ENCODE results near the gene CACNG4.

The CACNG4 gene

DNA sequence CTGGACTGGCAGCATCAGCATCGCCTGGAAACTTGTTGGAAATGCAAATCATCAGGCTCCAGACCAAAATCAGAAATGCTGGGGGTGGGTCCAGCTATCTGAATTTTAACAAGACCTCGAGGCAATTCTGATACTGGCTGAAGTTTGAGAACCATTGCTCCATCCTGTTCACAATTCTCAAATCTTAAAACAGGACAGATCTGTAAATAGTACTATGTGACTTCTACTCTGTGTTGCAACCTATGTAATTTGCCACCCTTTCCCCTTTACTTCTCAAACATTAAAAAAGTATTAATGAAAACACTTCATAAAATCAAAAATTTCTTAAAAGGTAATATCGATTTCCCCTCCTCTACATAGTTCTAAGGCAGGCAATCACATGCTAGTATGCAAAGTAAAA, 108.4 kb downstream of the CACNG4 start:
- DNase-seq: no peak

DNA sequence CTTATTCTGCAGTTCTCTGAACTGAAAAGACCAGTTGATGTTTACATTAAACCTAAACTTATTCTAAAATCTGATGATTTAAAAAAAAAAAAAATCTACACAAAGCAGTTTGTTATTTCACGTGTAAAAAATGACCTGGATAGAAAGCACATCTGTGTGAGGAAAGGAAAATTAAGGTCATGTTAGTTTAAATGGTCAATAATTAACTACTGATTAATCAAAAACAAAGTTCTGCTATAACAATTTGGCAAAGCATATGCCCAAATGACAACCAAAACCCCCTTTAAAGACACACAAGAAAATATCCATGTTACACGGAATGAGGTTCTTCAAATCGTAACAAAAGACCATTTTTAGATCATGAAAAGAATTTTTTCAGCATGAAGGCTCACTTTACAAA, 110.3 kb downstream of the CACNG4 start:
- no peak for DNase-seq

DNA sequence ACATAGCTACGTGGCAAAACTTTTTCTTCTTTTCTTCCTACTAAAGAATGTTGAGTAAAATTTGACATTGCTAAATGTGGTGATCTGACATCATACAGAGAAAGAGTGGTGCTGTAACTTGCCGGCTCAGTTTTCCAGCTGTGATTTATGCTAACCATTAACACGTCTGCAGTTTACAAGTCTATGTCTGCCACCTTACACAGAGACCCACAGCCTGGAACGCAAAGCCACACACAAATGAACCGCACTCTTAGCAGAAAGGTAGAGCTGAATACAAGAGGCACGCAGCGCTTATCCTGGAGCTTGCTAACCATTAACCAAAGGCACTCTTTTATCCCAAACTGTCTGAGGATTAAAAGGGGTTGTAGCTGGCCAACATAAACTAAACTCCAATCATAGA, 111.8 kb downstream of the CACNG4 start:
- no peak for DNase-seq

DNA sequence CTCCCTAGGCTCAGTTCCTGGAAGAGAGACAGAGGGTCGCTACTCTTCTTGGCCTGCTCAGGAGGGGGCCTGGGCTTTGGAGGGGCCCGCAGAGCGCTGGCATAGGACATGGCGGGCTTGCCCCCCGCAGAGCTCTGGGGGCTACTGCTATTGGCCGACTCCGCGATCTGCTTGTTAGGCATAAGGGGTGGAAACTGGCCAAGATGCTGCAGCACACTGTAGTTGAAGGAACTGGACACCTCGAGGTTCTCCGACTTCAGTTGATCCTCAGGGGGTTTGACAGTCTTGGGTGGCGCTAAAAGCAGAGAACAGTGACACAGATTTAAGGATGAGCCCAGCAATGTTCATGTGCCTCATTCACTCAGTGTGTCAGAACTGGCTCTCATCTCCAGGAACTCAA, 113.8 kb downstream of the CACNG4 start:
- no peak for DNase-seq

DNA sequence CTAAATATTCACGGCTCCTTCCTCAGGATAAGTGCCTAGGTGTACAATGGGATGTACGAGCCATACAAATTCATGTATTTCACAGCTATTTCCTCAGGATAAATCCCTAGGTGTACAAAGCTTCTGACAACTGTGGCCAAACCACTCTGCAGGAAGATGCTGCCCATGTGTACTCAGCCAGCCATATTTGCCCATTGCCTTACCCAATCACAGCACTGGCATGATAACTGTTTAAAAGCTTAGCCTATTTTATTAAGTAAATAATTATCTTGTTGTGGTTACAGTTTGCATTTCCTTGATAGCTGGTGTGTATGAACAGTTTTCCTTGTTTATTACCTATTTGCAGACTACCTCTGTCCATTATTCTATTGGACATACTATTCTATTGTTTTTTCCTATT, 115.0 kb downstream of the CACNG4 start:
- no peak for DNase-seq

DNA sequence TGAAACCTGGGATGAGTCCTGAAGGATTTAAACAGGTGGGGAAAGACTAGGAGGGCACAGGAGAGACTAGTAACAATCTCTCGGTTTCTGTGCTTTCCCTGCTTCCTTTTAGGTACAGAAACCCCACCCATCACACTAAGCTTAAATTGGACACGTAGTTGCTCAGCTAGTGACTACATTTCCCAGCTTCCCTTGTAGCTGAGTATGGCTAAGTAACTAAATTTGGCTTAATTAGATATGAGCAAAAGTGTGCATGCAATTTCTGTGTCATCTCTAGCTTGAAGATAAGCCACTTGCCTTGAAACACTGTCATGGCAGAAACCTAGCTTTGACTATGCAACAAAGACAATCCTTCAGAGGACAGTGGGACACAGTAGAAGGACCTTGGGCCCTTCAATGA, 116.3 kb downstream of the CACNG4 start:
- DNase-seq: no peak

DNA sequence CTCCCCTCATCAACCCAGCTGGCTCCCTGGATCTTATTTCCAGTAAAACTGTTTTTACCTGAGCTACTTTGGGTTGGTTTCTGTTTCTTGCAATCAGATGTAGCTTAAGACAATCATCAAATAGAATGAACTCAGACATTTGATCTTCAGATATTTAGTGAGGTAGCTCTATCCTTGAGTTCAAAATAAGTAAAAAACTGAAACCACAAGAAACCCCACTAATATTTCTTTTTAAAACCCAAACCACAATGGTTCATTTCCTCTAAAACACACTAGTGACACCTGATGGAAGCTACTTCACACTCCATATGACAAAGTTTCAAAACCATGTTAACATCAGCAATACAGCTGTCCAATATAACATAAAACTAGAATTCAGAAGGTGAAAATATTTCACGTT, 117.6 kb downstream of the CACNG4 start:
- DNase-seq: no peak
